Ureter (tissue), 1 donor: ENCODE results near the gene CASK. TPM values are rescaled to one million over a fixed set of nuclear protein-coding genes. Genes with fewer than 3 reads are reported as not detected.

Experiments
- DNase-seq: peaks from one replicate; pipeline ENCODE4 v3.0.0-alpha.2; 2020; ENCODE audit warnings: low spot score
- total RNA-seq: library from RNA; stranded (reverse); gene quantifications from one replicate; pipeline ENCODE4 v1.2.4, GENCODE V29; 2023
- donor health status: DM: yes; HTN: yes; CAD: no.

Gene CASK
- total RNA-seq, 1 donor from 2014 or later: 74.1 TPM

DNA sequence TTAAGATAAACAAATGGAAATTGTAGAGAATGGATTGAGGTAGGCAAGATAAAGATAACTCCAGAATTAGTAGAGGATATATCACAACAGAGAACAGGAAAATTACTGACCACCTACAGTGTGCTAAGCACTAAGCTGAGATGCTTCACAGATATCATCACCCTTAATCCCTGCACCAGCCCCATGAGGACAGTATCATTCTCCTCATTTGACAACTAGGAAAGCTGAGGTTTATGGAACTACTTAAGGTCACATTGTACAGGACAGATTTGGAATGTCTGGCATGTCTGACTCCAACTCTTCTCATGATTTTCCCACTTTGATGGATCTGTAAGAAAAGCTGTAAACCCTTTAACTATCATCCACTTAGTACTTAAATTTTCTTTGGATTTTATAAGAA, 95.5 kb downstream of the CASK start:
- DNase-seq: no peak

DNA sequence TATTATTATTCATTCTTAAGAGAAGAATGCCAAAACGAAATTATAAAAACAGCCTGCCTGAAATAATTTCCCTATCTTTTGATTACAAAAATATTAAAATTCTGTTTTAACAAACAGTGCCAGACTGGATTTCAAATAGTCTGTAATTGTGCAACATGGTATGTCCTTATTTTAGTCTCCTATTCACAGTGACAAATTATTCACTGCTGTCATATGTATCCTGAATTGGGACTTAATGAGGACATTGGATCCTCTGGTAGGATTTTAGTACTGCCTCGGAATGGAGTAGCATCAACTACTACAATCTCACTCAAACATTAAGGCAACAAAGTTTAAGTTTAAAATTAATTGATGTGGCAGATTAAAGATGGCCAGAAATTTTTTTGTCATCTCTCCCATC, 97.6 kb downstream of the CASK start:
- no peak for DNase-seq

GRCh38 chrX:41824551-41824950, 98.8 kb downstream of the CASK start:
- DNase-seq: no peak

DNA sequence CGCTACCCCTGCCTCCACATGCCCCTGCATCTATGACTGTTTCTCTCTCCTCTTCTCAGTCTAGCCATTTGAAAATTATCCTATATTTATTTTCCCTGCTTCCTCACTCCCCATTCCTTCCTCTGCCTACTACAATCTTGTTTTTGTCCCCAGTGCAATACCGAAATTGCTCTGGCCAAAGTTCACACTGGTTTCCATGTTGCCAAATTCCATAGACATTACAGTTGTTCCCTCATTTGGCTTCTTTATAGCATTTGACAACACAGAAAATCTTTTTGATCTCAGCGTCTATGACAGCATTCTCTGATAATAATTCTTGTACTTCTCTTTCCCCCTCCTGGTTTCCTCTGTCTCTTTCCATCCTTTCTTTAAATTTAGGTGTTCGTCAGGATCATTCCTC, 100.0 kb downstream of the CASK start:
- DNase-seq: no peak

GRCh38 chrX:41822892-41823291, 100.5 kb downstream of the CASK start:
- no peak for DNase-seq

DNA sequence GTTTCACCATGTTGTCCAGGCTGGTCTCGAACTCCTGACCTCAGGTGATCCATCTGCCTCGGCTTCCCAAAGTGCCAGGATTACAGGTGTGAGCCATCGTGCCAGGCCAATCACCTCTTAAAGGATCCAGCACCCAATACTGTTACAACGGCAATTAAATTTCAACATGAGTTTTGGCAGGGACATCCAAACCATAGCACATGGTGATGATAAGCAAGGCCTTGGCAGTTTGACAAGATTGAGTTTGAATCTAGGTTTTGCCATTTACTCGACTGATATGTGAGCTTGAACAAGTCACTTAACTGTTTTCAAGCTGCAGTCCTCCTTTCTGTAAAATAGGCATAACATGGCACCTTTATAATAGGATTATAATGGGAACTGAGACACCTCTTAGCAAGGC, 115.3 kb downstream of the CASK start:
- DNase-seq: no peak

- no peak for DNase-seq
Observed at GRCh38 chrX:41802958-41803357, 120.4 kb downstream of the CASK start.

DNA sequence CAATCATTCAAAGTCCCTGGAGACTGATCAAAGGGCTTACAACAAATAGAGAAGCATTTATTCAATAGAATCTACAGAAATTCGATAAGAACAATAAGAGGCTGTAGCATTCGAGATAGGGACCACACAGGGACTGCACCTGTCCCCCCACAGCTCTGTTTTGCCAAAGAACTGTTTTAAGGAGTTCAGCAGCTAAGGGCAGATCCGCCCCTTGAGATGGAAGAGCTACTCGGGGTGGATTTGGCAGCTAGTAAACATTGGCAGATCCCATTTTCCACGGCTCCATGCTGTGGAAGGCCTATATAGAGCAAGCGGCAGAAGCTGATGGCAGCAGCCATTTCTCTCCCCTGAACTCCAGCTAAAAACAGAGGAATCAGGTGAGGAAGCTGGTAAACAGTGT, 123.7 kb downstream of the CASK start:
- no peak for DNase-seq

DNA sequence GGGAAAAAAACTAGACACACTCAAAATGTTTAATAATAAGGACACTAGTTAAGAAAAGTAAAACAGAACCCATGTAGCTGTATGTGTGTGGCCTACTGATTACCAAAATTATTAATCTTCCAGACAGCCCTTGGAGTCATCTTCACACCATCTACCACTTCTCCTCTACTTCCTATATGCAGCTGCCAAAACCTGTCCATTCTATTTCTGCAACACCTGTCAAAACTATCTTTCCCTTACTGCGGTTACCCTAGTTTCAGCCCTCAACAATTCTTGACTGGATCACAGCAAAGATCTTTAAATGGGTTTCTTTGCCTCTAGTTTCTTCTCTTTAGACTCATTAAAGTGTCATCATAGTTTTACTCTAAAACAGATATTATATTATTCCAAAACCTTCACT, 126.8 kb downstream of the CASK start:
- DNase-seq: no peak

DNA sequence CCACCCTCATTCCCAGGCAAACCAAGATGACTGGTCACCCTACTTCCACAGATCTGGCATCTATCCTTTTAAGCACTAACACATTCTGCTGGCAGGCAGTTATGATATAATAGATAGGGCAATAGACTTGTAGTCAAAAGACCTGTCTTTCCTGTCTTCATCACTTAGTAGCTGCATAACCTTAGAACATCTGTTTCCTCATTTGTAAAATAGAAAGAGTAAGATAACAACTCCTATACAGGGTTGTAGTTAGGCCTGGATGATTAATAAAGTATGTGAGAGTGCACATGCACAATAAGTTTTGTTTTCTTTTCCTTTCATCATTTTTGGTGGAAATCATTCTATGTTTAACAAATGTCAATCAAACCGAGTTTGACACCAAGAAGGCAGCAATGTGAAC, 127.3 kb downstream of the CASK start:
- DNase-seq: no peak

- no peak for DNase-seq
Observed at GRCh38 chrX:41789374-41789773, 134.0 kb downstream of the CASK start.

- no peak for DNase-seq
Observed at GRCh38 chrX:41785685-41786084, 137.7 kb downstream of the CASK start.

- no peak for DNase-seq
Observed at GRCh38 chrX:41781500-41781899, 141.9 kb downstream of the CASK start.

- no peak for DNase-seq
Observed at GRCh38 chrX:41779941-41780340, 143.4 kb downstream of the CASK start.

DNA sequence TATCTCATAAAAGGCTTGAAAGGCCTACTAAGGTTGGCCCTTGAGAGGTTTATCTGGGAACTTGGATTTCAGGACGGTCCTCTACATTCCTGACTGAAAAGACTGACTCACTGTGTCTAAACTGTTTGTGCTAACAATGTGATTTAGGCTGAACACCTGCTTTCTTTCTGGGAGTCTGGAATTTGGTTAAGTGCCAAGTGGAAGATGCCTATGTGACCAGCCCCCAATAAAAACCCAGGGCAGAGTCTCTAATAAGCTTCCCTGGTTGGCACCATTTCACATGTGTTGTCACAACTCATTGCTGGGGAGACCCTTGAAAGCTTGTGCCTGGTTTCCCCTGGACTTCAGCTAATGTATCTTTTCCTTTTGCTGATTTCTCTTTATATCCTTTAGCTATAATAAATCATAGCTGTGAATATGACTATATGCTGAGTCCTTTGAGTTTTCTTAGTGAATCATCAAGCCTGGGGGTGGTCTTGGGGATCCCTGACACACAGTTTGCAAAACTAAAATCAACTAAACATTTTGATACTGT, 144.3 kb downstream of the CASK start:
- DNase-seq: no peak

- DNase-seq: no peak
Observed at GRCh38 chrX:41761702-41762101, 161.7 kb downstream of the CASK start.

GRCh38 chrX:41761169-41761568, 162.2 kb downstream of the CASK start:
- DNase-seq: no peak

GRCh38 chrX:41759817-41760216, 163.5 kb downstream of the CASK start:
- no peak for DNase-seq

DNA sequence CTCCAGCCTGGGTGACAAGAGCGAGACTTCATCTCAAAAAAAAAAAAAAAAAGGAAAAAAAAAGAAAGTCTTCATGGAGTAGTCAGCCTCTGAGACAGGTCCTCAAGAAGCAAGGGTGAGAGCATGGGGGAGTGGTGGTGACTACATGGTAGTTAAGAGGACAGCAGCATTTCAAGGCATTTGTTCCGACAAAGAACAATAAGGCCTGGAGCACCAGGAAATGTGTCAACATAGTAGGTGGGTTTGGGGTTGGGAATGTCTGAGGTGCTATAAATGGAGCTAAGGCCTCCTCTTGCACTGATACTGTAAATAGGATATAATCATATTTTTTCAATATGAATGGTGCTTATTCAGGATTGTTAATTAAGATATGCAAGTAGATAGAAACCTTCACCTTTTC, 165.0 kb downstream of the CASK start:
- DNase-seq: no peak

DNA sequence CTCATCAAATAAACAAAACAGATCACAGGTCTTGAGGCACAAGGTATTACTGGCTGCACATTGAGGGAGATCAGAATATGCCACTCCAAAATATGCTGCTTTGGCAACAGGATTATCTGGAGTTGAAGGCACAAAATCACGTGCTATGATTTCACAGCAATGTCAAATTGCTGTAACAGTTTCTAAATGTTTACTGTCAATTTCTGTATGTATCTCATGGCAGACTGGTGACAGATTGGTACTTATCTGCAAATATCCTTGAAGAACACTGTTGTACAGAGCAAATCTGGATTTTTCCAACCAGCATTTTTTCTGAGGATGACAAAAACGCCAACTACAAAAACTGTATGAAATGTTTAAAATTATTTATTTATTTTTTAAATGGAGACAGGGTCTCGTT, 172.6 kb downstream of the CASK start:
- no peak for DNase-seq

GRCh38 chrX:41739871-41740270, 183.5 kb downstream of the CASK start:
- DNase-seq: no peak

DNA sequence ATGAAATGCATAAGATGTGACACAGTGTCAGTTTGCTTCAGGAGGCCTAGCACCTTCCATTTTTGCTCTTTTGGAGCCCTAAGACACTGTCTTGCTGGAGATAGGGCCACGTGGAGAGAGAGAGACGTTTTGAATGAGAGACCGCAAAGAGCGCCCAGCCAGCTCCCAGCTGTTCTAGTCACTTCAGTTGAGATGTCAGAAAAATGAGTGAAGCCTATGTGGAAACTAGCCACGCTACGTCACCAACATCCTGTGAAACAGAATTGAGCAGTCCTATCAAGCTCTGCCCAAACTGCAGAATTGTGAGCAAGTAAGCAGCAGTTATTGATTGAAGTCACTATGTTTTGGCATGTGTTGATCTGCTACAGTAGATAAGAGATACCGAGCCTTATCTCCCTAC, 186.3 kb downstream of the CASK start:
- no peak for DNase-seq

DNA sequence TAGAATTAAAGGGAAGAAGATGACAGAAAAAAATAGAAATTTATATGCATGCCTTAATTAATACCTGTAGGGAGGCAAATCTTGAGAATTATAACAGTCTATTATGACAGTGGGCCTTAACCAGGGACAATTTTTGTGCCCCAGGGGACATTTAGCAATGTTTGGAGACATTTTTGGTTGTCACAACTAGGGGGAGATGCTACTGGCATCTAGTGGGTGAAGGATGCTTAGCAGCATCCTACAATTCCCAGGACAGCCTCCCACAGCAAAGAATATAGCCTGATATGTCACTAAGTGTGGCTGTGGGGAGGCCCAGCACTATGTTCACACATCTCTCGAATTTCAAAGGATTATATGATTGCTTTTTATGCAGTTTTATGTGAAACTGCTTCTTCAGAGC, 188.8 kb downstream of the CASK start:
- DNase-seq: no peak

DNA sequence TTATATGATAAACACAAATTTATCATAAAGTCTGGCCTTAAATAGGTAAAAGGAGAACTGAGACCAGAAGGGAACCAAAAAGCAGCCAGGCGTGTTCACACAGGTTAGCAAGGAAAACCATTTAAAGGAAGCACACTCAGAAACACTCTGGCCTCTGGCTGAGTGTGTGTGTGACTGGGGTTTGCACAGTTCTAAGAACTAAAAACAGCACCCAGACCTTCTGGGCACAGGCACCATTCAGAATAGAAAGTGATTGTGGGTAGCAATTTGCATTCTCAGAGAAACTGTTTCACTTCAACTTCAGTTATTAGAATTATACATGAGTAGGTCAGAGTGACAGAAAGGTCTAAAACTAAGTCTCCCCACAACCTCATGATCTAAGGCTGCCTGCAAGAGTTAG, 189.4 kb downstream of the CASK start:
- no peak for DNase-seq

DNA sequence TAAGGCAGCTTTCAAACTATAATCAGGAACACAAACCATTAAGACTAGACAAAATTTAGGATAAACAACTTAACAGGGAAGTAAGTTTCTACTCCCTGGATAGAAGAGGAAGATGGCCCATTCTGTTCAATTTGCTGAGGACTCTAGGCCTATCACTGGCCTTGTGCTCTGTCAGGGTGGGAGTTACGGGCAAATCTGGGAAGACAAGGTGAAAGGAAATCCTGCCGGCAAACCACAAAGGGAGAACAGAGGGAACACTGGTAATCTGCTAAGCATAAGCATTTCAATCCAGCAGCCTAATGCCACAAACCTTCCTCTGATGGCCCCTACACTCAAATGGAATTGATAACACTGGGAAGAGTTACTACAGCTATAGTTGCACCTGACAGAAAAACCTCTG, 191.1 kb downstream of the CASK start:
- DNase-seq: no peak
